ENCODE measurements around the gene ZSWIM7. TPM values are rescaled to one million over a fixed set of nuclear protein-coding genes. Genes with fewer than 3 reads are reported as not detected.

The ZSWIM7 gene
- total and polyA plus RNA-seq, 11 donors, result 15.3 to 47.3 (median 32.6) TPM

DNA sequence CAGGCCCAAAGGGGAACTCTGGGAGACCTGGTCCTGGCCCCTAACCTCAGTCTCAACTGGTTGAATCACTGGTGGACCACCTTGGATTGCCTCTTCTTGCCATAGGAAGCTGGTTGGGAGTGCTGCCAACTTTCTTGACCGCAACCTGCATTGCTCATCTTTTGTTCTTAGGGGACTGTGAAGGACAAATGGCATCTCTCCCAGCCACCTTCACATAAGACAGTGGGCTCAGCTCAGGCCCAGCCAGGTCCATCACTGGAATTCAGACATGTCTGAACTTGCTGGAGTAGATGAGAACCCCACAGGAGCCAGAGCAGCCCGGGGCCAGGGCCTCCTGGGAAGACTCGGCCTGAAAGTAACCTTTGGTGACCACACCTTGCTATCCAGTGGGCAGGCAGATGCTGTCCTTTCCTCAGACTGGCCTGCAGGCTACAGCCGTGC lies 35.8 kb downstream of the ZSWIM7 start:
- TF ChIP-seq, protein P1, sequence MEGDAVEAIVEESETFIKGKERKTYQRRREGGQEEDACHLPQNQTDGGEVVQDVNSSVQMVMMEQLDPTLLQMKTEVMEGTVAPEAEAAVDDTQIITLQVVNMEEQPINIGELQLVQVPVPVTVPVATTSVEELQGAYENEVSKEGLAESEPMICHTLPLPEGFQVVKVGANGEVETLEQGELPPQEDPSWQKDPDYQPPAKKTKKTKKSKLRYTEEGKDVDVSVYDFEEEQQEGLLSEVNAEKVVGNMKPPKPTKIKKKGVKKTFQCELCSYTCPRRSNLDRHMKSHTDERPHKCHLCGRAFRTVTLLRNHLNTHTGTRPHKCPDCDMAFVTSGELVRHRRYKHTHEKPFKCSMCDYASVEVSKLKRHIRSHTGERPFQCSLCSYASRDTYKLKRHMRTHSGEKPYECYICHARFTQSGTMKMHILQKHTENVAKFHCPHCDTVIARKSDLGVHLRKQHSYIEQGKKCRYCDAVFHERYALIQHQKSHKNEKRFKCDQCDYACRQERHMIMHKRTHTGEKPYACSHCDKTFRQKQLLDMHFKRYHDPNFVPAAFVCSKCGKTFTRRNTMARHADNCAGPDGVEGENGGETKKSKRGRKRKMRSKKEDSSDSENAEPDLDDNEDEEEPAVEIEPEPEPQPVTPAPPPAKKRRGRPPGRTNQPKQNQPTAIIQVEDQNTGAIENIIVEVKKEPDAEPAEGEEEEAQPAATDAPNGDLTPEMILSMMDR (IDR thresholded peaks at IDR 0.05), result no peak
- TF ChIP-seq POLR2A (IDR thresholded peaks at IDR 0.05), result no peak
- intact Hi-C loops (cut with DNase I), result no loop called here
- WGBS, 4 donors, result 77 to 88% (median 82%) methylated on average over 3 to 4 of the region's 4 CpGs

GRCh38 chr17:15958484-15958854 lies 41.0 kb downstream of the ZSWIM7 start:
- no peak for DNase-seq
- TF ChIP-seq, protein P1 (IDR thresholded peaks at IDR 0.05), result no peak
- no peak for TF ChIP-seq POLR2A (IDR thresholded peaks at IDR 0.05)
- Histone ChIP-seq H3K27ac (peak overlapping the region in 2 of 12 donors; percentile 9 to 59), H3K27me3 (no peaks in the 10 kb centered on the region), H3K4me3 (no peak overlapping the region), H3K4me1 (peaks cover 0 to 37% (median 0%) of the 10 kb centered on the region in 12 donors), H3K9me3 (no peaks in the 10 kb centered on the region), H3K36me3 (no peaks in the 10 kb centered on the region)
- 80 to 84% (median 82%) methylated on average over 4 of the region's 4 CpGs for WGBS, 4 donors
- intact Hi-C loops (cut with DNase I), result no loop called here
- no peak for ATAC-seq

More for the DNA sequence above, 35.8 kb downstream of the ZSWIM7 start:
- Histone ChIP-seq H3K27me3 (no peaks in the 10 kb centered on the region), H3K9me3 (no peaks in the 10 kb centered on the region), H3K27ac (no peak overlapping the region), H3K4me1 (peaks cover 0 to 39% (median 0%) of the 10 kb centered on the region in 12 donors), H3K36me3 (no peaks in the 10 kb centered on the region), H3K4me3 (no peak overlapping the region)
- ATAC-seq (no peak), DNase-seq (no peak)

- Histone ChIP-seq H3K4me1 (peaks cover 0 to 37% (median 0%) of the 10 kb centered on the region in 12 donors), H3K9me3 (no peaks in the 10 kb centered on the region), H3K36me3 (no peaks in the 10 kb centered on the region), H3K27ac (no peak overlapping the region), H3K27me3 (no peaks in the 10 kb centered on the region), H3K4me3 (no peak overlapping the region)
- TF ChIP-seq, protein P1 (IDR thresholded peaks at IDR 0.05), result no peak
- no peak for TF ChIP-seq POLR2A (IDR thresholded peaks at IDR 0.05)
- intact Hi-C loops (cut with DNase I), result no loop called here
- ATAC-seq (no peak), DNase-seq (no peak)
- 91 to 95% (median 94%) methylated on average over 18 of the region's 19 CpGs for WGBS, 4 donors
Observed at GRCh38 chr17:15957608-15958307, 41.7 kb downstream of the ZSWIM7 start.

- intact Hi-C loops (cut with DNase I), result no loop called here
- no peak for ATAC-seq
- H3K9me3 ChIP-seq, result no peaks in the 10 kb centered on the region
- H3K36me3 ChIP-seq, result no peaks in the 10 kb centered on the region
- WGBS, 4 donors, result 87 to 95% (median 90%) methylated on average over 6 of the region's 6 CpGs
- TF ChIP-seq, protein P1 (IDR thresholded peaks at IDR 0.05), result no peak
- no peak for TF ChIP-seq POLR2A (IDR thresholded peaks at IDR 0.05)
- H3K4me1 ChIP-seq, result peaks cover 0 to 37% (median 0%) of the 10 kb centered on the region in 12 donors
- H3K4me3 ChIP-seq, result no peak overlapping the region
- no peak for DNase-seq
- no peaks in the 10 kb centered on the region for H3K27me3 ChIP-seq
- no peak overlapping the region for H3K27ac ChIP-seq
Observed at GRCh38 chr17:15957206-15957605, 42.3 kb downstream of the ZSWIM7 start.

All from heart left ventricle (tissue), 16 donors.